ENCODE results near the gene ZBTB5. TPM values are rescaled to one million over a fixed set of nuclear protein-coding genes. Genes with fewer than 3 reads are reported as not detected.
A peak's percentile ranks its signal among the peaks of the same experiment; 100 is the strongest.

ZBTB5 gene
- total RNA-seq, 1 experiment from 2014 or later = 5.8 TPM

DNA sequence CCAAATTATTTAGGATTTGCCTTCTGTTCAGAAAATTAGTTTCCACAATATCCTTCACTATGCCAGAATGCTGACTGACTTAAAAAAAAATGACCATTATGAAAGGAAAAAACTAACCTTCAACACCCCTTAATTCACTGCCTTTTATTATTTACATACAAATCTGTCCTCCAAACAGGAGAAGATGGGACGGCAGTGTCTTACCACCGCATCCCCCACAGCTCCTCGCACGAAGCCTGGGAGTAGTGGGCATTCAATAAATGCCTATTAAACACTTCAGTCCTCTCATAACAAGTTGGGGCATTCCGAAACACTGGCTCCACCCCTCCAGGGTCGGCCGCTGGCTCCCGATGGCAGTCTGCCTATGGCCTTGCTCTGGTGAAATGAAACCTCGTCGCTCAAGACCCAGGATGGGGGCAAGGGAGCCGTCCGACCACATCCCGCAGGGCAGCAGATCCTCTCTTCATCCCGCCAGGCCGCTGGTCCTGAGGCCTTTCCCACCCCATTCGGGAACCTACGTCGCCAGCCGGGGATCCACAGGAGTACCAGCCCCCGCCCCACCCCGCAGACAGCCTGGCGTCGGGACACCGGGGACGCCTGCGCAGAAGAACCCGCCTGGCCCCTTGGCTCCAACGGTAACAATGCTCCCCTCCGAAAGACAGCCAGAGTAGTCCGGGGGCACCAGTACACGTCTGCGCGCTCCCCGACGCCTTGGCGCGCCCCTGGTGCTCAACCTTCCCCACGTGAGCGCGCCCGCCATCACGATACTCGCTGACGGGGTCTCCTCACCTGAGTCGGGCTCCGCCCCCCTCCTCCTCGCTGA lies 613 bp downstream of the ZBTB5 start:
- Histone ChIP-seq H3K4me1 (ENCODE audit: insufficient read depth, low read length) (peaks cover 13% of the 10 kb centered on the region), H3K79me2 (ENCODE audit: low read length) (peaks cover 52% of the 10 kb centered on the region), H3K4me2 (ENCODE audit: low read length) (peak overlapping the region; percentile 99), H2AFZ (ENCODE audit: low read length) (peak overlapping the region; percentile 87), H3K36me3 (ENCODE audit: low read depth, low read length) (no peaks in the 10 kb centered on the region), H3K27ac (ENCODE audit: low read length) (peak overlapping the region; percentile 87), H3K9ac (ENCODE audit: low read length) (peak overlapping the region; percentile 93), H3K4me3 (ENCODE audit: low read length) (peak overlapping the region; percentile 97), H3F3A (ENCODE audit: low read length, unreplicated experiment) (no peaks in the 10 kb centered on the region), H3K9me3 (ENCODE audit: low read length) (no peaks in the 10 kb centered on the region), H3K9me2 (replicated peaks; ENCODE audit: low read length) (no peaks in the 10 kb centered on the region), H3K27me3 (ENCODE audit: low read length) (no peaks in the 10 kb centered on the region), H4K20me1 (ENCODE audit: low read length) (peaks cover 10% of the 10 kb centered on the region; the same call in 1 of the 2 replicates)
- POLR2A ChIA-PET (ENCODE audit: unreplicated experiment) = no interaction called here
- ATAC-seq (peak; percentile 45), DNase-seq (peak; percentile 42)
- CTCF ChIA-PET = interaction anchor here (0.8 kb wide), 1 partner anchor 344 kb away, joined by 3 read pairs; the partner anchor contains the start of gene ZCCHC7
- intact Hi-C loops (cut with micrococcal nuclease) = no loop called here
- BruUV-seq (replicated peaks) = TSS peak; percentile 47
- no peak for TF ChIP-seq EZH2 (IDR thresholded peaks at IDR 0.05; ENCODE audit: low read length, unreplicated experiment)
- TF ChIP-seq, protein P1, sequence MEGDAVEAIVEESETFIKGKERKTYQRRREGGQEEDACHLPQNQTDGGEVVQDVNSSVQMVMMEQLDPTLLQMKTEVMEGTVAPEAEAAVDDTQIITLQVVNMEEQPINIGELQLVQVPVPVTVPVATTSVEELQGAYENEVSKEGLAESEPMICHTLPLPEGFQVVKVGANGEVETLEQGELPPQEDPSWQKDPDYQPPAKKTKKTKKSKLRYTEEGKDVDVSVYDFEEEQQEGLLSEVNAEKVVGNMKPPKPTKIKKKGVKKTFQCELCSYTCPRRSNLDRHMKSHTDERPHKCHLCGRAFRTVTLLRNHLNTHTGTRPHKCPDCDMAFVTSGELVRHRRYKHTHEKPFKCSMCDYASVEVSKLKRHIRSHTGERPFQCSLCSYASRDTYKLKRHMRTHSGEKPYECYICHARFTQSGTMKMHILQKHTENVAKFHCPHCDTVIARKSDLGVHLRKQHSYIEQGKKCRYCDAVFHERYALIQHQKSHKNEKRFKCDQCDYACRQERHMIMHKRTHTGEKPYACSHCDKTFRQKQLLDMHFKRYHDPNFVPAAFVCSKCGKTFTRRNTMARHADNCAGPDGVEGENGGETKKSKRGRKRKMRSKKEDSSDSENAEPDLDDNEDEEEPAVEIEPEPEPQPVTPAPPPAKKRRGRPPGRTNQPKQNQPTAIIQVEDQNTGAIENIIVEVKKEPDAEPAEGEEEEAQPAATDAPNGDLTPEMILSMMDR (conservative IDR thresholded peaks at IDR 0.05; ENCODE audit: low read depth, low read length) = no peak
- TF ChIP-seq EZH2phosphoT487 (IDR thresholded peaks at IDR 0.05; ENCODE audit: borderline replicate concordance, low read length) = no peak

DNA sequence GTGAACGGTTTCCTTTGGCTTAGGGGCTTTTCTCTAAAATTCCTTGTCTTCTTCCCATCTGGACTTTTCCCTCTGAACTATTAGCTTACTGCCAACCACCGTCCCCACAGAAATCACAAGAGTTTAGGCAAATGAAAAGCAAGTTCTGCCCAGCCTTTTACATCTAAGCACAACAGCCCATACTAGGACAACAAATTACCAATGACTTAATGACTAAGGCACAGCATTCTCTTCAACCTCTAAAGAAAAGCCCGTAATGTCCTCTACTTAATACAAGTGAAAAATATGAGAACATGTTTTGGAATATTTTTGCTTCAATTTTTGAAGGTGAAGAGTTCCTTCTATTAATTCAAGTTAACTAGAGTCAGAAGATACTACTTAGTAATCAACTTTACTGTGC lies 1.2 kb downstream of the ZBTB5 start:
- H3K4me2 ChIP-seq (ENCODE audit: low read length) = peak overlapping the region; percentile 99
- no peak for TF ChIP-seq EZH2 (IDR thresholded peaks at IDR 0.05; ENCODE audit: low read length, unreplicated experiment)
- TF ChIP-seq EZH2phosphoT487 (IDR thresholded peaks at IDR 0.05; ENCODE audit: borderline replicate concordance, low read length) = no peak
- TF ChIP-seq, protein P1 (conservative IDR thresholded peaks at IDR 0.05; ENCODE audit: low read depth, low read length) = no peak
- H3K27me3 ChIP-seq (ENCODE audit: low read length) = no peaks in the 10 kb centered on the region
- no peak overlapping the region for H2AFZ ChIP-seq (ENCODE audit: low read length)
- ATAC-seq = no peak
- H3F3A ChIP-seq (ENCODE audit: low read length, unreplicated experiment) = no peaks in the 10 kb centered on the region
- no TSS peak for BruUV-seq (replicated peaks)
- peaks cover 10% of the 10 kb centered on the region; the same call in 1 of the 2 replicates for H4K20me1 ChIP-seq (ENCODE audit: low read length)
- H3K4me3 ChIP-seq (ENCODE audit: low read length) = peak overlapping the region; percentile 97
- H3K9ac ChIP-seq (ENCODE audit: low read length) = peak overlapping the region; percentile 93
- no peaks in the 10 kb centered on the region for H3K9me3 ChIP-seq (ENCODE audit: low read length)
- no peak for DNase-seq
- intact Hi-C loops (cut with micrococcal nuclease) = no loop called here
- H3K36me3 ChIP-seq (ENCODE audit: low read depth, low read length) = no peaks in the 10 kb centered on the region
- peaks cover 13% of the 10 kb centered on the region for H3K4me1 ChIP-seq (ENCODE audit: insufficient read depth, low read length)
- POLR2A ChIA-PET (ENCODE audit: unreplicated experiment) = no interaction called here
- H3K9me2 ChIP-seq (replicated peaks; ENCODE audit: low read length) = no peaks in the 10 kb centered on the region
- CTCF ChIA-PET = no interaction called here
- peaks cover 57% of the 10 kb centered on the region for H3K79me2 ChIP-seq (ENCODE audit: low read length)
- H3K27ac ChIP-seq (ENCODE audit: low read length) = no peak overlapping the region

DNA sequence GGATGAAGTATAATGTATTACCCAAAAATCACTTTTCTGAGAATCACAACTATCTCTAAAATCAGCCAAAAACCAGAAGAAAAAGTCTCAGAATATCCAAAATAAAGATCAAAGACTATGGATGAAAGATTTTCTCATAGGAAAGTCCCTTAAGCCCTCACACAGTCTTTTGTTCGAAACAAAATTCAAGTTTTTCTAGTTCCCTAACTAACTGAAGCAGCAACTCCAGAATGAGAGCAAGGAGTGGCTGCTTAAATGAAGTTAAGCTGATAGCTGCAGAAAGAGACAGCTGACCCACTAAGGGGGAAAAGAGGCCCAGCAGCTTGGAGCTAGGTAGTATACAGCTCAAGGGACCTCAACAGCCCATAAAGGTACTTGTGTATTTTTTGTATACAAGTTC lies 8.4 kb downstream of the ZBTB5 start:
- intact Hi-C loops (cut with micrococcal nuclease) = no loop called here
- no TSS peak for BruUV-seq (replicated peaks)
- Histone ChIP-seq H3K79me2 (ENCODE audit: low read length) (peaks cover 97% of the 10 kb centered on the region), H4K20me1 (ENCODE audit: low read length) (peaks cover 16% of the 10 kb centered on the region), H3K27ac (ENCODE audit: low read length) (peak overlapping the region; percentile 48), H3K9ac (ENCODE audit: low read length) (no peak overlapping the region), H3K27me3 (ENCODE audit: low read length) (no peaks in the 10 kb centered on the region), H3F3A (ENCODE audit: low read length, unreplicated experiment) (peaks cover 7% of the 10 kb centered on the region), H3K9me2 (replicated peaks; ENCODE audit: low read length) (no peaks in the 10 kb centered on the region), H2AFZ (ENCODE audit: low read length) (no peak overlapping the region), H3K36me3 (ENCODE audit: low read depth, low read length) (no peaks in the 10 kb centered on the region), H3K4me2 (ENCODE audit: low read length) (peak overlapping the region; percentile 58), H3K4me1 (ENCODE audit: insufficient read depth, low read length) (peaks cover 57% of the 10 kb centered on the region), H3K4me3 (ENCODE audit: low read length) (0 out of 2 replicates have a peak overlapping the region, but pooled peaks have one; percentile 8), H3K9me3 (ENCODE audit: low read length) (no peaks in the 10 kb centered on the region)
- ATAC-seq (no peak), DNase-seq (no peak)
- TF ChIP-seq, protein P1 (conservative IDR thresholded peaks at IDR 0.05; ENCODE audit: low read depth, low read length) = no peak
- TF ChIP-seq EZH2phosphoT487 (IDR thresholded peaks at IDR 0.05; ENCODE audit: borderline replicate concordance, low read length) (no peak), EZH2 (IDR thresholded peaks at IDR 0.05; ENCODE audit: low read length, unreplicated experiment) (no peak)
- ChIA-PET CTCF (no interaction called here), POLR2A (ENCODE audit: unreplicated experiment) (no interaction called here)

All from PC-3 (cell line).